GM04504 (cell line): ENCODE data around the gene CDK17.
"Not testable (repeated sequence)": the region's sequence is repeated elsewhere in the genome, so short reads cannot be mapped to it uniquely, and the experiment has no call there.

Experiments used
- DNase-seq: peaks from one replicate; pipeline ENCODE4 v3.0.0-alpha.2; 2012; ENCODE audit warnings: low read depth

Gene CDK17

GRCh38 chr12:96315741-96316481 is 84.3 kb downstream of the CDK17 start:
- not testable (repeated sequence) for DNase-seq

DNA sequence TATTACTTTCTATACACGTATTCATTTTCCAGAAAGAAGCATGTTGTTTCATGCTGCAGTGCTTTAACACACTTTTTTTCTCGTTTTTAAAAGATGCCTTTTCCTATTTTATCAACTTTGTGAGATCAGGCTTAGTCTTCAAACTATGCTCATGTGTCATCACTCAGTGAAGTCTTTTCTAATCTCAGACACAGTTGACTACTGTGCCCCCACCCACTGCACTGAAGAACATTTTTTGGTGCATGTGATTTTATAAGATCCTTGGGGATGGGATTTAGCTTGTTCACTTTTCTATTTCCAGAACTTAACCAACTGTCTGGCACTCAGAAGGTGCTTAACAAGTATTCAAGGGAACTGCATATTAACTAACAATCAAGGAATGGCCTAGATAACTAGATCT is 85.5 kb downstream of the CDK17 start:
- DNase-seq: no peak

DNA sequence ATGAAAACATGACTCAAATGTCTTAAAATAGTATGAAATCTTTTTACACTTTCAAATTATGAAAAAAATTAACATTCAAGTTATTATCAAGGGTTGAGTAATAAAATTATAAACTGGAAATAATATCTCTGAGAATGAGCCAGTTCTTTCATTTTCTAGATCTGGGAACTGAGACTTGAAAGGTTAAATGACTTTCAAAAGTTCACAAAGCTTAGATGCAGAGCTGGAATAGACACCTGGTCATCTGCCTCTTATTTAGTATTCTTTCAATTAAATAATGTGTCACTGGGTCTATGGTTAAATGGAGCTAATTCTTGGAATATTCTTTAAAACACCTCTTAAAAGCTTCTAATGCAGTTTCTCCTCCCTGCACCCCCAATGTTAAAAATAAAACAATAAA is 86.6 kb downstream of the CDK17 start:
- no peak for DNase-seq

DNA sequence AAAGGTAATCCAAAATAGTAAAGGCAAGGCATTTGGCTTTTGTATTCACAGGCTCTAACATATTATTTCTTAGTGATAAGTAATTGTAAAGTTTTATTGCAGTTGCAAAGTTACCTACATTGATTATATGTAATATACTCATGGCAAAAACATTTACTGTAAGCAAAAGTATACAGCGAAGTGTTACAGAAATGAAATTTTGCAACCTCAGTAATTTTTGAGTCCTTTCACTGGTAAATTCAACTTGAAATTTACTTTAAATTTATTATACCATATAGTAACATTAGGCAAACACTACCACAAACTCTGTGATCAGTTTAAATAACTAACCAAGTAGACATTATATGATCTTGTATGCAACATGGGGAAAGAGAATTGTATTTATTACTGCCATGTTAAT is 89.0 kb downstream of the CDK17 start:
- DNase-seq: no peak

DNA sequence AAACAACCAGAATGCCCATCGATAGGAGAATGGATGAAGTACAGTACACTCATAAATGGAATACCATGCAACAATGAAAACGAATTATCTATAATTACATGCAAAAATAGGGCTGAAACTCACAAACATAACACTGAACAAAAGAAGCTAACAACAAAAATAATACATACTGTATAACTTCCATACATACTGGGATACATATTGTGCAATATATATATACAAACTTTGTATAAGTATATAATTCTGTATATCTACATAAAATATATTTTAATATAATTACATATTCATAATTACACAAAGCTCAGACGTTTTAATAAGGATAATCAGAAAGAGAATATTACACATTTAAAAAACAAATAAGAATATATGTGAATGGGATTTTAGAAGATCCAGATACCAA is 90.2 kb downstream of the CDK17 start:
- no peak for DNase-seq

GRCh38 chr12:96308881-96309280 is 91.4 kb downstream of the CDK17 start:
- no peak for DNase-seq

DNA sequence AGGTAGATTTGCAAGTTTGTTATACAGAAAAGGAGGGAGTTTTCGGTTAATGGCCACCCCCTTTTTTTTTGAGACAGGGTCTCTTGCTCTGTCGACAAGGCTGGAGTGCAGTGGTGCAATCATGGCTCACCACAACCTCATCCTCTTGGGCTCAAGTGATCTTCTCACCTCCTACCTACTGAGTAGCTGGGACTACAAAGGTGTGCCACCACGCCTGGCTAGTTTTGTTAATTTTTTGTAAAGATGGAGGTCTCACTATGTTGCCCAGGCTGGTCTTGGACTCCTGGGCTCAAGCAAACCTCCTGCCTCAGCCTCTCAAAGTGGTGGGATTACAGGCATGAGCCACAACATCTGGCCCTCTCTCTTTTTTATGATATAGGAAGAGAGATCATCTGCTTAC is 94.6 kb downstream of the CDK17 start:
- no peak for DNase-seq

DNA sequence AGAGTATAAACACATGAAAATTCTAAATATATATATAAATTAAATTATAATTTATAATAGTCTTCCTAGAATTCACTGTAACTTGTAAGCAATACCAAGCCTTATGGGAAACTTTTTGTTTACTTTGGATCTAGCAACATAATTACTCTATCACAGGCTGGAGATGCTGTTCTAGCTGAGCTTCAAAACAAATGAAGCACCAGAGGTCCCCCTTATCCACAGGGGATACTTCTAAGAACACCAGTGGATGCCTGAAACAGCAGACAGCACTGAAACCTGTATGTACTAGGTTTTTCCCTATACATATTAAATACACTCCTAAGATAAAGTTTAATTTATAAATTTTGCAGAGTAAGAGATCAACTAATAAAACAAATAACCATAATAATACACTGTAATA is 96.6 kb downstream of the CDK17 start:
- no peak for DNase-seq

DNA sequence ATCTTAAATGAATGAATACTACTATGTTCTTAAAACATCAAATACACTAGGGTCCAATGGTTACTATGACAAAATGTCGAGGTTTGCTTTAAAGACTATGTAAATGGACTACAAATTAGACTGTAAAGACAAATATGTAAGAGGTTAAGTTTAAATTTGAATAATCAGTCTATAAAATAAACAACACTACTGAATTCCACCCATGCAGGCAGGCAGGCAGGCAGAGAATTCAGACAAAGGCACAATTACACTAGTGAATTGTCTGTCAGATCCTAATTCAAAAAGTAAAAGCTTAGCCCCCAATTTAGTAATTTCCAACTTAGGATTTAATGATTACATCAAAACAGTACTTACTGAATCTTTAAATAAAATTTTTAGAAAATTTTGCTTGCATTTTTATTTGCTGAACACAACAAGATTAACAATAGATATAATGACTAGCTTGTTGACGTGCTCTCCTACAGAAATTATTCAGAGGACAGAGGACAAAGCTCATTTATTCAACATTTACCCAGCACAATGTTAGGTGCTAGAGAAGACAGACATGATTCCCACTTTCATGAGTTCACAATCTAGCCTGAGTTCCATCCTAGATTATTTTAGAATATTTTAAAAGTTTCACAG is 97.4 kb downstream of the CDK17 start:
- no peak for DNase-seq

- DNase-seq: no peak
These were observed 98.5 kb downstream of the CDK17 start for GRCh38 chr12:96301732-96302131.

- DNase-seq: no peak
These were observed 100.2 kb downstream of the CDK17 start for GRCh38 chr12:96300064-96300463.

- DNase-seq: no peak
These were observed 102.7 kb downstream of the CDK17 start for GRCh38 chr12:96297504-96297903.

- no peak for DNase-seq
These were observed 104.6 kb downstream of the CDK17 start for GRCh38 chr12:96295532-96296160.

DNA sequence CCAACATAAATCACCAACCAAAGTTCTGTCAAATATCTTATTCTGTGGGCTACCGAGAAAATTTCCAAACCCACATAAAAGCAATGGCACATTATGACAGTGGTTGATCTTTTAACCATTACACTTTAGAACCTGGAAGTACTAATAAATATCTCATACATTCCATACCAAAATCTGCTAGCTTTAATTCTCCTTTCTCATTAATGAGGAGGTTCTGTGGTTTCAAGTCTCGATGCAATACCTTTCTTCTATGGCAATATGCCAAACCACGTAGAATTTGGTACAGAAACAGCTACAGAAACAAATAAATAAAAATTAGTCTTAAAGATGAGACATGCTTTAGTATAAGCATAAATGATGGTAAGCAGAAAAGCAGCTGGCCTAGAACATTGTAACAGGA is 105.4 kb downstream of the CDK17 start:
- DNase-seq: no peak

GRCh38 chr12:96293093-96293492 is 107.1 kb downstream of the CDK17 start:
- DNase-seq: no peak

- no peak for DNase-seq
These were observed 111.2 kb downstream of the CDK17 start for GRCh38 chr12:96289067-96289466.

- no peak for DNase-seq
These were observed 115.1 kb downstream of the CDK17 start for GRCh38 chr12:96285158-96285557.

GRCh38 chr12:96274331-96274730 is 125.9 kb downstream of the CDK17 start:
- no peak for DNase-seq

GRCh38 chr12:96271469-96272199 is 128.6 kb downstream of the CDK17 start:
- peak; percentile 35 for DNase-seq

- no peak for DNase-seq
These were observed 134.0 kb downstream of the CDK17 start for GRCh38 chr12:96266238-96266637.

DNA sequence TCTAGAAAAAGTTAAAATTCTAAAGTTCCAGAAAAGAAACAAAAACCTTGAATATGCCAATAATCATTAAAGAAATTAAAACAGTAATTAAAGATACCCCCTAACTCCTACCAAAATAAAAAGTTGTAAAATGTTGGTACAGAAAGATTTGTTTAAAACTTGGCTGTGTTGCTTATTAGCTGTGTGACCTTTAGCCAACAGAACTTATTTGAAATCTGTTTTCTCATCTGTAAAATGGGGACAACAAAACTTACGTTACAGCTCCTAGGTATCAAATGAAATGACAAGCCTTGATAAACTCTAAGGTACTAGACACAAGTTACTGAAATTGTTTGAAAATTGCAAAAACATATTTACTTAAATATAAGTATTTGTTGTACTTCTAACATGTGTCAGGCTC is 134.4 kb downstream of the CDK17 start:
- DNase-seq: no peak

DNA sequence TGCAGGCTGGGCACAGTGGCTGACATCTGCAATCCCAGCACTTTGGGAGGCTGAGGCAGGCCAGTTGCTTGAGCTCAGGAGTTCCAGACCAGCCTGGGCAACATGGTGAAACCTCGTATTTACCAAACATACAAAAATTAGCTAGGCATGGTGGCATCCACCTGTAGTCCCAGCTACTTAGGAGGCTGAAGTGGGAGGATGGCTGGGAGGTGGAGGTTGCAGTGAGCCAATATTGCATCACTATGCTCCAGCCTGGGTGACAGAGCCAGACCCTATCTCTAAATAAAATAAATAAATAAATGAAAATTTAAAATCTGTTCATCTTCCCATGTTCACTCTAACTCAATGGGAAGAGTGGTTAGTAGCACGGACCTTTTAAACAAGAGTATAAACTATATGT is 134.8 kb downstream of the CDK17 start:
- no peak for DNase-seq

DNA sequence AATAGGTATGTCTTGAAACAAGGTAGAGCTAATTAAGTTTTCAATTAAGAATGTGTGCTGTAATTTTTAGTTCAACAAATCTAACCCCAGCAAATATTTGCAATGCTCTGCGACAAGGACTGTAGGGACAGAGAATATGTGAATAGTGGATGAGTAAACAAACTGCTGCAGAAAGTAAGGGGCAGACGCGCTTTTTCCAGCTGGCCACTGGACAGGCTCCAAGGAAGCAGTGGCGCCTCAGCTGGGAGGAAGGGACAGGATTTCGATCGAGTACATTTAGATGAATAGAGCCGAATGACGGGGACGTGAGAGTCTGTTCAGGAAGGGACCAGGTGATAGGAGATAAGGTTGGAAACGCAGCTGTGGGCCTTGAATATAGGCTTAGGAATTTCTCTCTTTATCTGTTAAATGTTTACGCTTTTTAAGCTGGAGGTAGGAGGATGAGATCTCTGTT is 136.8 kb downstream of the CDK17 start:
- no peak for DNase-seq
